Measurements from ENCODE around the gene PRKCZ.

- TF ChIP-seq CTCF (IDR thresholded peaks at IDR 0.05; ENCODE audit: insufficient read depth, low read depth, low read length) (no peak), EZH2 (IDR thresholded peaks at IDR 0.05; ENCODE audit: insufficient read depth, low read length) (no peak)
These were observed 17.2 kb downstream of the PRKCZ start for GRCh38 chr1:2067393-2067792.

Data from astrocyte (in vitro differentiated cells and primary cell).